Neural progenitor cell (in vitro differentiated cells): ENCODE measurements around the gene KRT9. TPM values are rescaled to one million over a fixed set of nuclear protein-coding genes. Genes with fewer than 3 reads are reported as not detected.
"Not testable (repeated sequence)": the region's sequence is repeated elsewhere in the genome, so short reads cannot be mapped to it uniquely, and the experiment has no call there.

Source experiments
- DNase-seq: peaks from one replicate; pipeline ENCODE4 v3.0.0-alpha.2; 2016; ENCODE audit warnings: low spot score
- H2AFZ ChIP-seq: fragments of 200-600 bp; sonication (generic); replicated peaks from 2 replicates; pipeline ENCODE4 v1.6.1; 2016; ENCODE audit warnings: antibody characterized with exemption
- H3F3A ChIP-seq: fragments of 200-600 bp; sonication (generic); 2 replicates; pipeline ENCODE4 v1.6.1; 2016; ENCODE audit warnings: antibody characterized with exemption, low read depth
- H3K27ac ChIP-seq: fragments of 200-600 bp; sonication (generic); 2 replicates; pipeline ENCODE4 v1.5.1; 2016; ENCODE audit warnings: mild to moderate bottlenecking
- H3K27me3 ChIP-seq: fragments of 200-600 bp; sonication (generic); 2 replicates; pipeline ENCODE4 v1.6.1; 2016; ENCODE audit warnings: mild to moderate bottlenecking, moderate library complexity
- H3K36me3 ChIP-seq: fragments of 200-600 bp; sonication (generic); 2 replicates; pipeline ENCODE4 v1.5.1; 2016
- H3K4me1 ChIP-seq: fragments of 200-600 bp; sonication (generic); 2 replicates; pipeline ENCODE4 v1.6.1; 2016; ENCODE audit warnings: mixed run types
- H3K4me2 ChIP-seq: fragments of 200-600 bp; sonication (generic); 2 replicates; pipeline ENCODE4 v1.6.1; 2016
- H3K4me3 ChIP-seq: fragments of 200-600 bp; sonication (generic); 2 replicates; pipeline ENCODE4 v1.5.1; 2016
- H3K79me2 ChIP-seq: fragments of 200-600 bp; sonication (generic); 2 replicates; pipeline ENCODE4 v1.6.1; 2016; ENCODE audit warnings: low read depth
- H3K9ac ChIP-seq: fragments of 200-600 bp; sonication (generic); 2 replicates; pipeline ENCODE4 v1.6.1; 2016
- H3K9me3 ChIP-seq: fragments of 200-600 bp; sonication (generic); 2 replicates; pipeline ENCODE4 v1.5.1; 2016; ENCODE audit warnings: low read depth
- H4K20me1 ChIP-seq: fragments of 200-600 bp; sonication (generic); 2 replicates; pipeline ENCODE4 v1.6.1; 2016; ENCODE audit warnings: low read depth
- H3K27ac Mint-ChIP-seq: 3 replicates; pipeline ENCODE4 v1.8.0; 2021; ENCODE audit warnings: mixed read lengths
- H3K27me3 Mint-ChIP-seq: 2 replicates; pipeline ENCODE4 v1.8.0; 2022; ENCODE audit warnings: low read depth, mild to moderate bottlenecking, inconsistent platforms, moderate library complexity, mixed read lengths; ENCODE audit not compliant: insufficient read depth
- H3K36me3 Mint-ChIP-seq: 3 replicates; pipeline ENCODE4 v1.8.0; 2021; ENCODE audit warnings: mixed read lengths
- H3K4me1 Mint-ChIP-seq: 3 replicates; pipeline ENCODE4 v1.8.0; 2021; ENCODE audit warnings: mixed read lengths
- H3K4me3 Mint-ChIP-seq: 3 replicates; pipeline ENCODE4 v1.8.0; 2021; ENCODE audit warnings: mild to moderate bottlenecking, moderate library complexity, mixed read lengths
- H3K9me3 Mint-ChIP-seq: 3 replicates; pipeline ENCODE4 v1.8.0; 2020; ENCODE audit warnings: mixed read lengths
- CTCF ChIP-seq: fragments of 200-600 bp; sonication (generic); IDR thresholded peaks from 2 replicates; pipeline ENCODE4 v1.5.1; 2017; ENCODE audit warnings: antibody characterized with exemption, mild to moderate bottlenecking
- EZH2 ChIP-seq: fragments of 200-600 bp; sonication (generic); IDR thresholded peaks from 2 replicates; pipeline ENCODE4 v1.6.1; 2017; ENCODE audit warnings: antibody characterized with exemption, mild to moderate bottlenecking, moderate library complexity
- EZH2phosphoT487 ChIP-seq: fragments of 200-600 bp; sonication (generic); IDR thresholded peaks from 2 replicates; pipeline ENCODE4 v1.6.1; 2017; ENCODE audit warnings: antibody characterized with exemption
- total RNA-seq: library from RNA; depleted of rRNA; stranded (reverse); fragments of >200 nt; gene quantifications from 2 replicates; pipeline ENCODE4 v1.2.3, GENCODE V29; 2015; ENCODE audit warnings: low replicate concordance

KRT9 gene
- total RNA-seq, 1 donor from 2014 or later = not detected

GRCh38 chr17:41544935-41545334 is 26.9 kb downstream of the KRT9 start:
- Histone ChIP-seq H3K27me3 (no peaks in the 10 kb centered on the region), H3K4me1 (peaks cover 21% of the 10 kb centered on the region), H3K79me2 (no peaks in the 10 kb centered on the region), H3K4me3 (no peak overlapping the region), H3F3A (peaks cover 16% of the 10 kb centered on the region), H3K4me2 (peak overlapping the region; percentile 65), H2AFZ (no peak overlapping the region), H3K9me3 (no peaks in the 10 kb centered on the region), H3K27ac (no peak overlapping the region), H4K20me1 (no peaks in the 10 kb centered on the region), H3K36me3 (no peaks in the 10 kb centered on the region), H3K9ac (no peak overlapping the region)
- Mint-ChIP-seq H3K27ac (no peak overlapping the region), H3K4me1 (peaks cover 32% of the 10 kb centered on the region), H3K27me3 (peaks cover 7% of the 10 kb centered on the region), H3K36me3 (no peaks in the 10 kb centered on the region), H3K9me3 (peaks cover 3% of the 10 kb centered on the region), H3K4me3 (no peak overlapping the region)
- TF ChIP-seq EZH2phosphoT487 (no peak), EZH2 (no peak), CTCF (no peak)
- DNase-seq = no peak

- peaks cover 21% of the 10 kb centered on the region for H3K4me1 ChIP-seq
- H3K9me3 Mint-ChIP-seq = peaks cover 3% of the 10 kb centered on the region
- H3K4me3 Mint-ChIP-seq = peak overlapping the region; percentile 31
- no peak overlapping the region for H3K4me3 ChIP-seq
- H3K36me3 Mint-ChIP-seq = no peaks in the 10 kb centered on the region
- peak overlapping the region; percentile 78 for H2AFZ ChIP-seq
- H3K27me3 Mint-ChIP-seq = peaks cover 8% of the 10 kb centered on the region
- H3K27me3 ChIP-seq = no peaks in the 10 kb centered on the region
- no peaks in the 10 kb centered on the region for H3K79me2 ChIP-seq
- no peak overlapping the region for H3K27ac ChIP-seq
- H3K27ac Mint-ChIP-seq = peak overlapping the region; percentile 95
- no peaks in the 10 kb centered on the region for H3K36me3 ChIP-seq
- H4K20me1 ChIP-seq = no peaks in the 10 kb centered on the region
- no peak overlapping the region for H3K9ac ChIP-seq
- no peak for TF ChIP-seq CTCF
- no peak for TF ChIP-seq EZH2phosphoT487
- peaks cover 19% of the 10 kb centered on the region for H3F3A ChIP-seq
- H3K4me2 ChIP-seq = peak overlapping the region; percentile 65
- H3K4me1 Mint-ChIP-seq = peaks cover 29% of the 10 kb centered on the region
- DNase-seq = peak; percentile 48
- no peaks in the 10 kb centered on the region for H3K9me3 ChIP-seq
Measured at GRCh38 chr17:41544491-41544892, 27.4 kb downstream of the KRT9 start.

GRCh38 chr17:41542786-41543185 is 29.1 kb downstream of the KRT9 start:
- not testable (repeated sequence) for H3K27ac ChIP-seq, H3K27ac Mint-ChIP-seq, H3K27me3 Mint-ChIP-seq, H2AFZ ChIP-seq, H3K79me2 ChIP-seq, H4K20me1 ChIP-seq, H3K36me3 ChIP-seq, DNase-seq, H3K4me3 Mint-ChIP-seq, H3K4me2 ChIP-seq, H3K9me3 ChIP-seq, H3K9ac ChIP-seq, H3K9me3 Mint-ChIP-seq, H3K36me3 Mint-ChIP-seq, H3K27me3 ChIP-seq, H3K4me3 ChIP-seq
- Histone ChIP-seq H3K4me1 (peaks cover 30% of the 10 kb centered on the region), H3F3A (peaks cover 24% of the 10 kb centered on the region)
- peaks cover 32% of the 10 kb centered on the region for H3K4me1 Mint-ChIP-seq

GRCh38 chr17:41542357-41542756 is 29.5 kb downstream of the KRT9 start:
- no peak overlapping the region for H3K4me3 ChIP-seq
- peaks cover 11% of the 10 kb centered on the region for H3K27me3 Mint-ChIP-seq
- no peaks in the 10 kb centered on the region for H4K20me1 ChIP-seq
- no peak overlapping the region for H3K4me3 Mint-ChIP-seq
- no peaks in the 10 kb centered on the region for H3K9me3 ChIP-seq
- no peaks in the 10 kb centered on the region for H3K36me3 ChIP-seq
- H3K4me2 ChIP-seq = no peak overlapping the region
- peaks cover 3% of the 10 kb centered on the region for H3K9me3 Mint-ChIP-seq
- H3K27ac ChIP-seq = no peak overlapping the region
- DNase-seq = no peak
- H3K36me3 Mint-ChIP-seq = no peaks in the 10 kb centered on the region
- peaks cover 24% of the 10 kb centered on the region for H3F3A ChIP-seq
- no peaks in the 10 kb centered on the region for H3K27me3 ChIP-seq
- no peak overlapping the region for H3K9ac ChIP-seq
- H3K27ac Mint-ChIP-seq = no peak overlapping the region
- H2AFZ ChIP-seq = no peak overlapping the region
- peaks cover 28% of the 10 kb centered on the region for H3K4me1 ChIP-seq
- TF ChIP-seq EZH2phosphoT487 (no peak), EZH2 (no peak), CTCF (no peak)
- peaks cover 28% of the 10 kb centered on the region for H3K4me1 Mint-ChIP-seq
- H3K79me2 ChIP-seq = no peaks in the 10 kb centered on the region
